ENCODE measurements around the gene IL22. TPM values are rescaled to one million over a fixed set of nuclear protein-coding genes. Genes with fewer than 3 reads are reported as not detected.

The IL22 gene
- total RNA-seq, 1 donor from 2014 or later, result not detected

DNA sequence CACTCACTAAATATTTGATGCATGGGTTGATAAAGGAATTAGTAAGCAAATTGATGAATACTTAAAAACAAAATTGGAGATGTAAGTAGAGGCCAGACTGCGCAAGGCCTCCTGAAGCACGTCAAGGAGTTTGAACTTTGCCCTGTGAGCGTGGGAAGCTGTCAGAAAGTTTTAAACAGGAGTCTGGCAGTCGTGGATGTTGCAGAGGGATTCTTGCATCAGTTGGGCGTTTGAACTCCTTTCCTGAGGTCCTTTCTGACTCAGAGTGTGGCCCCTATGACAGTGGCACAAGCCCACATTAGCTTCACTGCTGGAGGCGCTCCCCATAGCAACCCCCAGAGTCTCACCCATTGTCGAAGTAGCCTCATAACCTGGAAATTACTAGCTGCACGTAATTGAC is 17.9 kb upstream of the IL22 start:
- Mint-ChIP-seq H3K36me3 (no peaks in the 10 kb centered on the region), H3K4me3 (no peak overlapping the region), H3K27me3 (ENCODE audit: low read depth) (peaks cover 2% of the 10 kb centered on the region), H3K9me3 (no peaks in the 10 kb centered on the region), H3K27ac (no peak overlapping the region), H3K4me1 (peaks cover 8% of the 10 kb centered on the region)
- no peak for DNase-seq (ENCODE audit: low spot score in 2 of 2, unreplicated experiment in 2 of 2)
- TF ChIP-seq, protein P1, sequence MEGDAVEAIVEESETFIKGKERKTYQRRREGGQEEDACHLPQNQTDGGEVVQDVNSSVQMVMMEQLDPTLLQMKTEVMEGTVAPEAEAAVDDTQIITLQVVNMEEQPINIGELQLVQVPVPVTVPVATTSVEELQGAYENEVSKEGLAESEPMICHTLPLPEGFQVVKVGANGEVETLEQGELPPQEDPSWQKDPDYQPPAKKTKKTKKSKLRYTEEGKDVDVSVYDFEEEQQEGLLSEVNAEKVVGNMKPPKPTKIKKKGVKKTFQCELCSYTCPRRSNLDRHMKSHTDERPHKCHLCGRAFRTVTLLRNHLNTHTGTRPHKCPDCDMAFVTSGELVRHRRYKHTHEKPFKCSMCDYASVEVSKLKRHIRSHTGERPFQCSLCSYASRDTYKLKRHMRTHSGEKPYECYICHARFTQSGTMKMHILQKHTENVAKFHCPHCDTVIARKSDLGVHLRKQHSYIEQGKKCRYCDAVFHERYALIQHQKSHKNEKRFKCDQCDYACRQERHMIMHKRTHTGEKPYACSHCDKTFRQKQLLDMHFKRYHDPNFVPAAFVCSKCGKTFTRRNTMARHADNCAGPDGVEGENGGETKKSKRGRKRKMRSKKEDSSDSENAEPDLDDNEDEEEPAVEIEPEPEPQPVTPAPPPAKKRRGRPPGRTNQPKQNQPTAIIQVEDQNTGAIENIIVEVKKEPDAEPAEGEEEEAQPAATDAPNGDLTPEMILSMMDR (IDR thresholded peaks at IDR 0.05; ENCODE audit: unreplicated experiment), result no peak

DNA sequence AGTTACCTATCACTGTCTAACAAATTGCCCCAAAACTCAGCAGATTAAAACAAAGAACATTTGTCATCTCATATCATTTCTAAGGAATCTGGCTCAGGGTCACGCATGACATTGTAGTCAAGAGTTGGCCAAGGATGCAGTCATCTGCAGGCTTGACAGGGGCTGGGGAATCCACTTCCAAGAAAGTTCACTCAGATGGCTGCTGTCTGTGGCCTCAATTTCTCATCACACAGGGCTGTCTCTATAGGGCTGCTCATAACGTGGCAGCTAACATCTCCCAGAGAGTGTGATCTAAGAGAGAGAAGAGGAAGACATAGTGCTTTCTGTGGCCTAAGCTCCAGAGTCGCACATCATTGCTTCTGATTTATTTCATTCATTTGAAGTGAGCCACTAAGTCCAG is 17.0 kb upstream of the IL22 start:
- no peak overlapping the region for H3K4me3 Mint-ChIP-seq
- no peak for DNase-seq (ENCODE audit: low spot score in 2 of 2, unreplicated experiment in 2 of 2)
- H3K4me1 Mint-ChIP-seq, result peaks cover 10% of the 10 kb centered on the region
- TF ChIP-seq, protein P1 (IDR thresholded peaks at IDR 0.05; ENCODE audit: unreplicated experiment), result no peak
- H3K27ac Mint-ChIP-seq, result no peak overlapping the region
- H3K27me3 Mint-ChIP-seq (ENCODE audit: low read depth), result peaks cover 2% of the 10 kb centered on the region
- peaks cover 3% of the 10 kb centered on the region for H3K9me3 Mint-ChIP-seq
- H3K36me3 Mint-ChIP-seq, result no peaks in the 10 kb centered on the region

DNA sequence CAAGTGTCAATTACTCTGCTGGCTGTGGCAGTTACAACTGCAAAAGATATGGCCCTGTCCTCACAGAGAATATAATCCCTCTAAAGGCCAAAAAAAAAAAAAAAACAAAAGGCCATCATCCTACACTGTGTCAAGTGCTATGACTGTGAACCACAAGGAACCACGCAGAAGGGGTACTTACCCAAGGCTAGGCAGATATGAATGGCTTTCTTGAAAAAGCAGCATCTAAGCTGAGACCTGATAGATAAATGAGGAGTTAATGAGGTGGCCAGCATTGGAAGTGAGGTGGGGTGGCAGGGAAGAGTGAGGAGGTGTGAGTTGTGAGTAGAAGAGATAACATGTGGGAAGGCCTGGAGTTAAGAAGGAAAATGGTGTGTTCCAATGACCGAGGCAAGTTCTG is 16.4 kb upstream of the IL22 start:
- DNase-seq (ENCODE audit: low spot score in 2 of 2, unreplicated experiment in 2 of 2), result no peak
- Mint-ChIP-seq H3K27ac (no peak overlapping the region), H3K4me1 (peaks cover 13% of the 10 kb centered on the region), H3K4me3 (no peak overlapping the region), H3K36me3 (no peaks in the 10 kb centered on the region), H3K9me3 (peaks cover 3% of the 10 kb centered on the region), H3K27me3 (ENCODE audit: low read depth) (peaks cover 2% of the 10 kb centered on the region)
- TF ChIP-seq, protein P1 (IDR thresholded peaks at IDR 0.05; ENCODE audit: unreplicated experiment), result no peak

DNA sequence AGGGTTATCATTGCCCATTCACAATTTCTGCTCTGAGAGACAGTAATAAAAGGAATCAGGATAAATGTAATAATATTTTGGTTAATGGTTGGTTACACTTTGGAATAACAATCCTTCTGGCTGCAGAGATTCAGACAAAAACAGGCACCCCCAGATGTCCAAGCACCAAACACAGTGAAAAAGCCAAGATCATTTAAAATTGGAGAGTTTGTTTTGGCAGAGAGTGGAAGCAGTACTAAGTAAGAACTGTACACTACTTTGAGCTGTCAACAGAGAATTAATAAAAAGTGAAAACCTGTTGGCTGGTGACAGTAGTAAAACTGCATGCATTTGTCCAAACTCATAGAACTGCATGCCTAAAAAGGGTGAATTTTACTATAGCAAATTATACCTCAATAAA is 15.6 kb upstream of the IL22 start:
- no peak for DNase-seq (ENCODE audit: low spot score in 2 of 2, unreplicated experiment in 2 of 2)
- no peak overlapping the region for H3K4me3 Mint-ChIP-seq
- H3K9me3 Mint-ChIP-seq, result peaks cover 3% of the 10 kb centered on the region
- H3K4me1 Mint-ChIP-seq, result peaks cover 14% of the 10 kb centered on the region
- H3K27me3 Mint-ChIP-seq (ENCODE audit: low read depth), result peaks cover 2% of the 10 kb centered on the region
- no peaks in the 10 kb centered on the region for H3K36me3 Mint-ChIP-seq
- H3K27ac Mint-ChIP-seq, result no peak overlapping the region
- TF ChIP-seq, protein P1 (IDR thresholded peaks at IDR 0.05; ENCODE audit: unreplicated experiment), result no peak

DNA sequence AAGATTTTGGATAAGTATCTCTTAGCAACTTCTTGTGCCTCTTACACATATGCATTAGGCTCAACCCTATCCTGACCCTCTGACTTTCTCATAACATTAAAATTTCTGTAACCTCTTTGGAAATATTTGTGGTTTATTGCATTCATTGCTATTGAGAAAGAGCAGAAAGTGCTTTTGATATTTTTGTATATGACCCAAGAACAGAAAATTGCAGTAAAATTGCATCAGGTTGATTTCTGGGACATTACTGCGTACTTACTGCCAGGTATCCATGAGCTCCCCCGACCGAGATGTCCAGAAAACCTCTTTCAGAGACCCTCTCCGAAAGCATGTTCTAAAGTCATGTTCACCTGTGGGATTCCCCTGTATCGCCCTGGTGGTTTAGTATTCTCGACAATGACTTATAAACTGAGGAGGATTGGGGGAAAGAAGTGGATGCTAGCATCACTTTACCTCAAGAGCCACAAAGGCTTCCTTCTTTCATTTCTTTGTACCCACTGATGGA is 14.5 kb upstream of the IL22 start:
- peaks cover 2% of the 10 kb centered on the region for H3K27me3 Mint-ChIP-seq (ENCODE audit: low read depth)
- H3K36me3 Mint-ChIP-seq, result no peaks in the 10 kb centered on the region
- H3K4me3 Mint-ChIP-seq, result no peak overlapping the region
- H3K4me1 Mint-ChIP-seq, result peaks cover 14% of the 10 kb centered on the region
- TF ChIP-seq, protein P1 (IDR thresholded peaks at IDR 0.05; ENCODE audit: unreplicated experiment), result no peak
- no peak for DNase-seq (ENCODE audit: low spot score in 2 of 2, unreplicated experiment in 2 of 2)
- H3K27ac Mint-ChIP-seq, result no peak overlapping the region
- peaks cover 3% of the 10 kb centered on the region for H3K9me3 Mint-ChIP-seq

DNA sequence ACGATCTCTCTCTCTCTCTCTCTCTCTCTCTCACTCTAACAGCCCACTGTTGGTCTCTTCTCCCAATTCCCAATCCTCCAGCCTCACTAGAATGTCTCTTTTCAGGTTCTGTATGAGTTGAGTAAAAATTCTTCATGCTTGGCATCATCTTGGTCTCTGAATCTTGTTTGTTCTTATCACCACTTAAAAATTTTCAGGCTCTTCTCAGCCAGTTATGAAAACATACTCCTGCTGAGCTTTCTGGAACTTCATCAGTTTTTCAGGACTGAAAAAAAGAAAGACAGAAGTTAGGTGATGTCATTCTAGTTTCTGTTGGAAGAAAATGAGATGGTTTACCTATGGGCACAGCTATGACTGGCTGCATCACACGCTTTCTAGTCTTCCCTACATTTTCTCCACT is 11.5 kb upstream of the IL22 start:
- Mint-ChIP-seq H3K27me3 (ENCODE audit: low read depth) (peaks cover 6% of the 10 kb centered on the region), H3K9me3 (peaks cover 3% of the 10 kb centered on the region), H3K36me3 (no peaks in the 10 kb centered on the region), H3K27ac (no peak overlapping the region), H3K4me1 (peaks cover 13% of the 10 kb centered on the region), H3K4me3 (no peak overlapping the region)
- TF ChIP-seq, protein P1 (IDR thresholded peaks at IDR 0.05; ENCODE audit: unreplicated experiment), result no peak
- no peak for DNase-seq (ENCODE audit: low spot score in 2 of 2, unreplicated experiment in 2 of 2)

Measured in mesothelial cell of epicardium (in vitro differentiated cells).